HG02623 (cell line): Measurements from ENCODE around the gene COG5.

Experiments used
- ATAC-seq: cut with Tn5 transposase; IDR thresholded peaks from one replicate; pipeline ENCODE4 v1.9.1; 2021; ENCODE audit warnings: moderate library complexity; ENCODE audit not compliant: unreplicated experiment

Gene COG5

GRCh38 chr7:107563775-107564552, at the start of gene COG5, which contains the start of gene DUS4L:
COG5 (minus strand) TSS chr7:107563920; CDS start chr7:107563896, 24 bp downstream.
DUS4L (plus strand) TSS chr7:107563971; CDS start chr7:107567071, 3,100 bp downstream.
- peak; percentile 96 for ATAC-seq

DNA sequence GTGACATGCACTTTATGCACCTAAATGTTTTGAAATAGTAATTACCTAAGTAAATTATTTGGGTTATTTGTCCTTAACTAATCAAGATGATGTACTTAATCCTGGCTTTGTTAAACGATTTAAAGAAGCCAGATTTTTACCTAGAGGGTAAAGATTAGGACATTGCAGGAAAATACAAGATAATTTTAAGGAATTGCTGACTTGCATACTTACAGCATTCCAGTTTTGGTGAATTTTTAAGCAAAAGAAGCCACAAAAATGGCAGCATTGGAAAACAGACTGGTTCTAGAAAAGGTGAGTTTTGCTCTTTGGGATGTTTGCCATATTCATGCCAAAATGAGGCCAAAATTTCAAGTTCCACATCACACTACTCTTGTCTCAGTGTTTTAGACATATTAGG, 49.7 kb upstream of the COG5 start:
- no peak for ATAC-seq

GRCh38 chr7:107610323-107610722, 46.6 kb upstream of the COG5 start:
- ATAC-seq, result no peak

- ATAC-seq, result no peak
These were observed 46.1 kb upstream of the COG5 start for GRCh38 chr7:107609811-107610261.

- ATAC-seq, result no peak
These were observed 42.6 kb upstream of the COG5 start for GRCh38 chr7:107606303-107606702.

GRCh38 chr7:107605218-107605815, 41.6 kb upstream of the COG5 start:
- no peak for ATAC-seq

GRCh38 chr7:107600816-107601215, 37.1 kb upstream of the COG5 start:
- no peak for ATAC-seq

DNA sequence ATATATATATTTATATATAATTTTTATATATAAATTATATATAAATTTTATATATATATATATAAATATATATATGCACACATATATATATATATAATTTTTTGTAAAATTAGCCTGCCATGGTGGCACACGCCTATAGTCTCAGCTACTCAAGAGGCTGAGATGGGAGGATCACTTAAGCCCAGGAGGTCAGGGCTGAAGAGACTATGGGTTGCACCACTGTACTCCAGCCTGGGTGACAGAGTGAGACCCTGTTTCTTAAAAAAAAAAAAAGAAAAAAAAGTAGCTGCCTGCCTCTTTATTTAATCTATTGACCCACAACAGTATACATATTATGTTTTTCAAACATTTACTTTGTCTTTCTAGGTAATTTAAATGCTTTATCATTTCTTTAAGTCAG, 35.5 kb upstream of the COG5 start:
- no peak for ATAC-seq

DNA sequence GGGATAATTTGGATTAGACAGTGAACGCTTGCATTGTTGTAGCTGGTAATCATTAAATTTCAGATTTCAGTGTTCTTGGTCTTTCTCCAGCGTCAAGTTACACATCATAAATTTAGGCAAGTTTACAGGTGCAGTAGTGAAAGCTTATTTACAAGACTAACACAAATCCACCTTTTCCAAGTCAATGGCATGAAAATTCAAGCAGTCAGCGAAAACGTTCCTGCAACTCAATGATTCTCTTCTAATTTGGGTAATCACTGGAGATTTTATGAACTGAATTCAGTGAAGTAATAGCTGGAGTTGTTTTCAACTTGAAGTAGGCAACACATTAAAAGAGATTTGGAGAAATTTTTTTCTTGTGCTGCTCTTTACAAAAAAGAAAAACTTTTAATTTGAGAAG, 34.2 kb upstream of the COG5 start:
- no peak for ATAC-seq

DNA sequence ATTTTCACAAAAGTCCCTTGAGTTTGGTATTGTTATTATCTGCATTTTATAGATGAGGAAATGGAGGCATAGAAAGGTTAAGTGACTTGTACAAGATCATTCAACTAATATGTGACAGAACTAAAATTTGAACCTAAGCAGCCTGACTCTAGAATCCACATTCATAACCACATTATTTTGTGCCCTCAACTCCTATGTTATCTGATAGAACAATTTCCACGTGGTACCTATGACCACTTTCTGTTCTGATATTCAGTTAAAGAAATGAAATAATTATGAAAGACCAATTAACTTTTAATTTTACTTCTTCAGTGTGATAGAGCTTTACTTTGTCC, 33.8 kb upstream of the COG5 start:
- ATAC-seq, result no peak

DNA sequence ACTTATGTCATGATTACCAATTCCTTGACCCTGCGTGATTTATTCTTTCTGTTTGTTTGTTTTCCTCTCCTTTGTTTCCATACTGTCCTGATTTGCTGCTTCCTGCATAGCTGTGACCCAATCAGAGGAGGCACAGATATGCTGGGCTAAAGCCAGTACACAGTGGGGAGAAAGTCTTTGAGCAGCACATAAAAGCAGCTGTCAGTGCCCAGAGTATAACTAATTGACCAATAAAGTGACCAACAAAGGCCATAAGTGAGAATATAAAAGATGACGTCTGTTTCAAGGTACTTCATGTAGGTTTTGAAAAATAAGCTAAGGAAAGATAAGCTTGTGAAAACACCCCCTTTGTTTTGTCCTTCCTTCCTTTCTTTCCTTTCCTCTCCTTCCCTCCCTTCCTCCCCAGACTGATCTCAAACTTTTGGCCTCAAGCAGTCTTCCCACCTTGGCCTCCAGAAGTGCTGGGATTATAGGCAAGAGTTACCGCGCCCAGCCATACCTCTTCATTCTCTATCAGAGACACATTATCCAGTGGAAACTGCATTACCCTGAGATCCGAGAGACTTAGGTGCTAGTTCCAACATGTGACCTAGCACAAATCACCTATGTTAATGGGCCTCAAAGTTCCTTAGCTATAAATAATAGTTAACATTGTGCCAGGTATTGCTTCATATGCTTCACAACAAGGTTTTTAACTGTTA, 33.3 kb upstream of the COG5 start:
- ATAC-seq, result no peak

GRCh38 chr7:107594961-107595737, 31.4 kb upstream of the COG5 start:
- no peak for ATAC-seq

GRCh38 chr7:107593025-107593410, 29.3 kb upstream of the COG5 start:
- ATAC-seq, result no peak

DNA sequence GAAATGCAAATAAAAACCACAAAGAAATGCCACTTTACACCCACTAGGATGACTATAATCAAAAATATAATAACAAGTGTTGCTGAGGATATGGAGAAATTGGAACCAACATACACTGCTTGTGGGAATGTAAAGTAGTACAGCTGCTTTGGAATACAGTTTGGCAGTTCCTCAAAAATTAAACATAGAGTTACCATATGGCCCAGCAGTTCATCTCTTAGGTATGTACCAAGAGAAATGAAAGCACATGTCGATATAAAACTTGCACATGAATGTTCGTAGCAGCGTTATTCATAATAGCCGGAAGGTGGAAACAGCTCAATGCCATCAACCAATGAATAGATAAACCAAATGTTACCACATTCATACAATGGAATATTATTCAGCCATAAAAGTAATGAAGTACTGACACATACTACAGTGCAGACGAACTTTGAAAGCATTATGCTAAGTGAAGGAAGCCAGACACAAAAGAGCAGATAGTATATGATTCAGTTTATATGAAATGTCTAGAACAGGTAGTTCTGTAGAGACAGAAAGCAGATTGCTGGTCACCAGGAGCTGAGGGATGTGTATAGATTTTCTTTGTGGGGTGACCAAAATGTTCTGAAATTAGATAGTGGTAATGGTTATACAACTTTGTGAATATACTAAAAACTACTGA, 28.8 kb upstream of the COG5 start:
- ATAC-seq, result no peak

DNA sequence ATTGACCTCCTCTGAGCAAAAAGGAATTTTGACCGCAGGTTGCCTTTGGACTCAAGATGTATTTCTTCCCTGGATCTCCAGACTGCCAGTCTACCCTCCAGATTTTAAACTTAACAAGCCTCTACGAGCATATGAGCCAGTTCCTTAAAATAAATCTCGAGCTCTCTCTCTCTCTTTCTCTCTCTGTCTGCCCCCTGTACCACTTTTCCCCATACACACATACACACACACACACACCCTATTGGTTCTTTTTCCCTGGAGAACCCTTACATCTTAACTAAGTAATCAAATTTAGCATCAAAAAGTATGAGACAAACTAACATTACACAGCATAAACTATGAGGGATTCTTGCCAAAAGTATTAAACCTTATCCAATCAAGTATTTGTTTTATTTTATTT, 27.7 kb upstream of the COG5 start:
- no peak for ATAC-seq

- no peak for ATAC-seq
These were observed 24.9 kb upstream of the COG5 start for GRCh38 chr7:107588529-107589130.

DNA sequence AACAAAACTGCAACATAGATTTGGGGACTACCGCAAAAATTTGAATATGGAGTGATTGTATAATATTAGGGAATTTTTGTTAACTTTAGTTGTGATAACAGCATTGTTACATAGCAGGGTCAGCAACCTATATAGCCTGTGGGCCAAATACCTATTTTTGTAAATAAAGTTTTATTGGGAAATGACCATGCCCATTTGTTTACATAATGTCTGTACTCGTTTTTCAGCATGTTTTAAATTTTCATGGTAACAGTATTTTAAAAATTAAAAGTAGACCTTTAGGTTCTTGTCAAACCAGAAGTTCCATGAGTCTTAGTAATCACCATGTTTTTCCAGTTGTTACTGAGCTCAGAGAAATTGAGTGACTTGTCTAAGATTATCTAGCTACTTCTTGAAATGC, 21.0 kb upstream of the COG5 start:
- no peak for ATAC-seq

GRCh38 chr7:107582875-107583274, 19.2 kb upstream of the COG5 start:
- no peak for ATAC-seq

DNA sequence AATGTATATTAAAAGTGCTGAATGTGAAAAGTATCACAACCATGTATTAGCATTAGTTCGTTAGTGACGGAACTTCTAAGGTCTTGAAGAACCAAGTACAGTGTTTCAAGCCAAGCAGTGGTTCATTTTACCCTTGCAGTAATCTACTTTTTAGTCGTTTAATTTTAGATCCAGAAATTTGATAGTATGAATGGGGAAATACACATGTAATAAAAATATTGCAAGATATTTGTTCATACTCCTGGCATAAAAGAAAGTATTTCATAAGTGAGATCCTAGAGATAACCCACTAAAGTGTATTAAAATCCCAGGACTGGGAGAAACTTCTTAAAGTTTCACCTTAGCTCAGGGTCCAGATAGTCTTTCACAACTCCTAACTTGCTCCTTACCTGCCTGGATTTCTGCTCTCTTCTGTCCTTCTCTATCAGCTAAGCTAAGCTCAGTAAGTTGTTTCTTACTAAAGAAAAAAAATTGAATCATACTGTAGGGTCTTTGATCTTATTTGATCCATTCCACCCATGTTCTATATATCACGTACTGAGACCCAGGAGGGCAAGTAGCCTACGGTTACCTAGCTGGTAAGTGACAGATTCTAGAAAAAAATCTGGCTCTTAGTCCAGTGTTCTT, 17.8 kb upstream of the COG5 start:
- ATAC-seq, result no peak
